B cell (primary cell): ENCODE data around the gene SELENOV. TPM values are rescaled to one million over a fixed set of nuclear protein-coding genes. Genes with fewer than 3 reads are reported as not detected.

Experiments
- ATAC-seq: fragments of 200-7000 bp; cut with Tn5 transposase; one replicate; pipeline ENCODE4 v1.10.0; 2021; ENCODE audit warnings: low read depth, mild to moderate bottlenecking, moderate number of reproducible peaks, moderate library complexity
- CTCF ChIA-PET: fragments of 350-600 bp; sonication (Branson Sonifier 250); formaldehyde crosslinking; loops from one replicate; lab custom pipeline; 2021; ENCODE audit warnings: antibody characterized with exemption, inconsistent platforms; lab: Charles Lee
- POLR2A ChIA-PET: fragments of 350-600 bp; sonication (Branson Sonifier 250); formaldehyde crosslinking; loops from one replicate; lab custom pipeline; 2021; ENCODE audit warnings: antibody characterized with exemption; lab: Charles Lee
- DNase-seq: peaks from one replicate; pipeline ENCODE4 v3.0.0; 2013
- H2AFZ ChIP-seq: 2 replicates; pipeline ENCODE4 v1.6.1; 2012; ENCODE audit warnings: mild to moderate bottlenecking, low read depth, low read length; ENCODE audit not compliant: insufficient read depth, poor library complexity, severe bottlenecking
- H3K27ac ChIP-seq, 2 donors: 1 replicate in 1 of 2; 2 replicates in 1 of 2; pipeline ENCODE4 v1.5.1; 2012 to 2013; ENCODE audit warnings: low read length in 2 of 2, mild to moderate bottlenecking in 2 of 2, moderate library complexity in 1 of 2
- H3K27me3 ChIP-seq, 4 experiments: fragments of 200-600 bp in 1 of 4; sonication (generic) in 1 of 4; replicated peaks in 1 of 4; 1 replicate in 2 of 4; 2 replicates in 2 of 4; pipeline versions ENCODE4 v1.6.1 to v1.7.0; 2013 to 2016; ENCODE audit warnings: low read length in 3 of 4, mild to moderate bottlenecking in 2 of 4, mixed read lengths in 1 of 4, moderate library complexity in 1 of 4; ENCODE audit not compliant: insufficient read depth in 4 of 4, control insufficient read depth in 3 of 4; ENCODE audit errors: control extremely low read depth in 1 of 4
- H3K36me3 ChIP-seq, 2 experiments: replicated peaks in 1 of 2; 1 replicate in 1 of 2; 2 replicates in 1 of 2; pipeline versions ENCODE4 v1.6.1 to v1.7.1; 2013; ENCODE audit warnings: low read length in 1 of 2; ENCODE audit not compliant: insufficient read depth in 2 of 2, control insufficient read depth in 1 of 2; ENCODE audit errors: control extremely low read depth in 1 of 2, extremely low read depth in 1 of 2
- H3K4me1 ChIP-seq, 2 donors: fragments of 200-600 bp in 1 of 2; sonication (generic) in 1 of 2; 1 replicate in 1 of 2; 2 replicates in 1 of 2; pipeline versions ENCODE4 v1.5.1 to v1.6.1; 2013 to 2017; ENCODE audit warnings: low read length in 2 of 2; ENCODE audit not compliant: control insufficient read depth in 2 of 2, insufficient read depth in 2 of 2
- H3K4me2 ChIP-seq: replicated peaks from 2 replicates; pipeline ENCODE3; 2012; ENCODE audit warnings: mild to moderate bottlenecking, low read depth, low read length; ENCODE audit not compliant: poor library complexity, severe bottlenecking
- H3K4me3 ChIP-seq, 5 experiments: fragments of 200-600 bp in 1 of 5; sonication (generic) in 1 of 5; 1 replicate in 3 of 5; 2 replicates in 2 of 5; pipeline versions ENCODE4 v1.5.1 to v1.7.0; 2011 to 2016; ENCODE audit warnings: low read length in 4 of 5, mild to moderate bottlenecking in 4 of 5, low read depth in 2 of 5, control low read depth in 1 of 5, moderate library complexity in 1 of 5; ENCODE audit not compliant: insufficient read depth in 1 of 5; ENCODE audit errors: control extremely low read depth in 1 of 5, extremely low read depth in 1 of 5
- H3K79me2 ChIP-seq: fragments of 200-600 bp; sonication (generic); one replicate; pipeline ENCODE4 v1.6.0; 2016; ENCODE audit warnings: low read length; ENCODE audit not compliant: control insufficient read depth, insufficient read depth
- H3K9ac ChIP-seq: fragments of 200-600 bp; sonication (generic); 2 replicates; pipeline ENCODE4 v1.6.1; 2017; ENCODE audit warnings: mild to moderate bottlenecking, low read length, moderate library complexity
- H3K9me3 ChIP-seq, 3 donors: one replicate each; pipeline versions ENCODE4 v1.6.1 to v1.7.1; 2013; ENCODE audit warnings: low read length in 2 of 3; ENCODE audit not compliant: control insufficient read depth in 2 of 3, insufficient read depth in 1 of 3; ENCODE audit errors: control extremely low read depth in 1 of 3
- H4K20me1 ChIP-seq: 2 replicates; pipeline ENCODE4 v1.6.0; 2012; ENCODE audit warnings: mild to moderate bottlenecking, low read length; ENCODE audit not compliant: insufficient read depth, control insufficient read depth, poor library complexity, severe bottlenecking
- H3K27ac Mint-ChIP-seq: one replicate; pipeline ENCODE4 v1.8.0; 2021; ENCODE audit warnings: mixed read lengths
- H3K27me3 Mint-ChIP-seq: one replicate; pipeline ENCODE4 v1.8.0; 2021; ENCODE audit warnings: mixed read lengths
- H3K4me1 Mint-ChIP-seq: one replicate; pipeline ENCODE4 v1.8.0; 2021; ENCODE audit warnings: mixed read lengths
- H3K4me3 Mint-ChIP-seq: one replicate; pipeline ENCODE4 v1.8.0; 2021; ENCODE audit warnings: mixed read lengths
- H3K9me3 Mint-ChIP-seq: one replicate; pipeline ENCODE4 v1.8.0; 2022; ENCODE audit warnings: mixed read lengths; ENCODE audit not compliant: insufficient read depth
- EZH2 ChIP-seq: IDR thresholded peaks from 2 replicates; pipeline ENCODE4 v1.6.1; 2012; ENCODE audit warnings: borderline replicate concordance, low read depth, mild to moderate bottlenecking, moderate library complexity, low read length; ENCODE audit not compliant: insufficient read depth, poor library complexity, severe bottlenecking
- WGBS: methylation state at CpG from one replicate; pipeline ENCODE4 v1.1.5; 2013; ENCODE audit warnings: missing lambda C conversion rate; ENCODE audit not compliant: insufficient coverage; 5-methylcytosine and 5-hydroxymethylcytosine counted together
- intact Hi-C: fragments of 100-400 bp; cut with micrococcal nuclease; formaldehyde crosslinking; loops from one replicate; pipeline ENCODE4 v1.10.0; 2022
- polyA plus RNA-seq: library from polyadenylated mRNA; depleted of rRNA; stranded (reverse); fragments of >200 nt; gene quantifications from 2 replicates; pipeline ENCODE4 v1.2.3, GENCODE V29; 2012
- total RNA-seq, 2 donors: library from RNA; stranded (reverse); fragments of 120-200 nt in 1 of 2; gene quantifications; 1 replicate in 1 of 2; 2 replicates in 1 of 2; pipeline versions ENCODE4 v1.2.3 to v1.2.4, GENCODE V29; 2013 to 2022
- TF ChIP-seq, protein P1 (sequence below): fragments of 200-600 bp; IDR thresholded peaks from one replicate; pipeline ENCODE4 v1.8.0; 2022; ENCODE audit warnings: antibody characterized with exemption, mild to moderate bottlenecking

Gene SELENOV
- total and polyA plus RNA-seq, 2 donors (not counting 1 experiment from before 2014, with no cell fraction given), result not detected

GRCh38 chr19:39554701-39555311, 39.9 kb downstream of the SELENOV start:
- POLR2A ChIA-PET, result no interaction called here
- Mint-ChIP-seq H3K9me3 (no peaks in the 10 kb centered on the region), H3K27me3 (no peaks in the 10 kb centered on the region), H3K4me3 (no peak overlapping the region), H3K27ac (no peak overlapping the region), H3K4me1 (peaks cover 38% of the 10 kb centered on the region)
- TF ChIP-seq EZH2, result no peak
- TF ChIP-seq, protein P1, sequence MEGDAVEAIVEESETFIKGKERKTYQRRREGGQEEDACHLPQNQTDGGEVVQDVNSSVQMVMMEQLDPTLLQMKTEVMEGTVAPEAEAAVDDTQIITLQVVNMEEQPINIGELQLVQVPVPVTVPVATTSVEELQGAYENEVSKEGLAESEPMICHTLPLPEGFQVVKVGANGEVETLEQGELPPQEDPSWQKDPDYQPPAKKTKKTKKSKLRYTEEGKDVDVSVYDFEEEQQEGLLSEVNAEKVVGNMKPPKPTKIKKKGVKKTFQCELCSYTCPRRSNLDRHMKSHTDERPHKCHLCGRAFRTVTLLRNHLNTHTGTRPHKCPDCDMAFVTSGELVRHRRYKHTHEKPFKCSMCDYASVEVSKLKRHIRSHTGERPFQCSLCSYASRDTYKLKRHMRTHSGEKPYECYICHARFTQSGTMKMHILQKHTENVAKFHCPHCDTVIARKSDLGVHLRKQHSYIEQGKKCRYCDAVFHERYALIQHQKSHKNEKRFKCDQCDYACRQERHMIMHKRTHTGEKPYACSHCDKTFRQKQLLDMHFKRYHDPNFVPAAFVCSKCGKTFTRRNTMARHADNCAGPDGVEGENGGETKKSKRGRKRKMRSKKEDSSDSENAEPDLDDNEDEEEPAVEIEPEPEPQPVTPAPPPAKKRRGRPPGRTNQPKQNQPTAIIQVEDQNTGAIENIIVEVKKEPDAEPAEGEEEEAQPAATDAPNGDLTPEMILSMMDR, result no peak
- Histone ChIP-seq H2AFZ (no peak overlapping the region), H3K27me3 (no peaks in the 10 kb centered on the region), H3K27ac (no peak overlapping the region), H3K4me2 (no peak overlapping the region), H3K4me1 (peaks cover 16 to 33% of the 10 kb centered on the region in 2 donors), H3K79me2 (no peaks in the 10 kb centered on the region), H3K9ac (no peak overlapping the region), H3K4me3 (no peak overlapping the region), H4K20me1 (no peaks in the 10 kb centered on the region), H3K36me3 (no peaks in the 10 kb centered on the region), H3K9me3 (no peaks in the 10 kb centered on the region)
- intact Hi-C loops, result no loop called here
- DNase-seq, result no peak
- no peak for ATAC-seq
- CTCF ChIA-PET, result interaction anchor here (4.5 kb wide), 1 partner anchor 118 kb away, joined by 91 read pairs; no protein-coding TSS in a partner anchor
- WGBS, result 88% methylated on average over 3 of the region's 4 CpGs

- H3K9ac ChIP-seq, result no peak overlapping the region
Measured at GRCh38 chr19:39555883-39556282, 40.9 kb downstream of the SELENOV start.

More at GRCh38 chr19:39555883-39556282, 40.9 kb downstream of the SELENOV start:
- CTCF ChIA-PET, result no interaction called here
- no peak overlapping the region for H3K4me3 Mint-ChIP-seq
- H3K4me3 ChIP-seq, result no peak overlapping the region
- H3K9me3 ChIP-seq, result no peaks in the 10 kb centered on the region
- H3K27ac Mint-ChIP-seq, result no peak overlapping the region
- H2AFZ ChIP-seq, result no peak overlapping the region
- no peak for TF ChIP-seq EZH2
- TF ChIP-seq, protein P1, result no peak
- POLR2A ChIA-PET, result no interaction called here
- peaks cover 16 to 33% of the 10 kb centered on the region in 2 donors for H3K4me1 ChIP-seq
- ATAC-seq (no peak), DNase-seq (no peak)
- 0% methylated on average over 1 of the region's 1 CpG for WGBS
- no peaks in the 10 kb centered on the region for H3K9me3 Mint-ChIP-seq
- no peak overlapping the region for H3K4me2 ChIP-seq
- no peaks in the 10 kb centered on the region for H4K20me1 ChIP-seq
- H3K79me2 ChIP-seq, result no peaks in the 10 kb centered on the region
- no peaks in the 10 kb centered on the region for H3K27me3 ChIP-seq
- no peaks in the 10 kb centered on the region for H3K27me3 Mint-ChIP-seq
- intact Hi-C loops, result no loop called here
- H3K4me1 Mint-ChIP-seq, result peaks cover 38% of the 10 kb centered on the region
- no peak overlapping the region for H3K27ac ChIP-seq
- no peaks in the 10 kb centered on the region for H3K36me3 ChIP-seq
